NCI-H748 (cell line): ENCODE measurements around the gene CTSH.
A peak's percentile ranks its signal among the peaks of the same experiment; 100 is the strongest.
"Not testable (repeated sequence)": the region's sequence is repeated elsewhere in the genome, so short reads cannot be mapped to it uniquely, and the experiment has no call there.

Experiments
- DNase-seq: peaks from one replicate; lab custom pipeline; 2025; ENCODE audit not compliant: unreplicated experiment; lab: John Stamatoyannopoulos, UW

Gene CTSH

DNA sequence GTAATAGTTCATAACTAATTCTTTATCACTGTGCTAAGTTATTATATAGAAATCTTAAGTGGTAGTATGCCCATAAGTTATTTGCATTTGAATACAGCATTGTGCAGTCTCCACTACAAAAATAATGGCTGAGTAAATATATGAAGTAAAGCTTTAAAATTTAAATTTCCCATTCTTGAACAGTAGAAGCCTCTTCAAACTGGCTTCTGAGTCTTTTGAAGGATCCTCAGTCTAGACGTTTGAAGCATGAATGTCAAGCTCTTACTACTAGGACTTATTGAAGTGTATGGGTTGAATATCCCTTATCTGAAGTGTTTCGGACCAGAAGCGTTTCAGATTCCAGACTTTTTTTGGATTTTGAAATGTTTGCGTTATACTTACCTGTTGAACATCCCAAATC lies 55.8 kb downstream of the CTSH start:
- no peak for DNase-seq

DNA sequence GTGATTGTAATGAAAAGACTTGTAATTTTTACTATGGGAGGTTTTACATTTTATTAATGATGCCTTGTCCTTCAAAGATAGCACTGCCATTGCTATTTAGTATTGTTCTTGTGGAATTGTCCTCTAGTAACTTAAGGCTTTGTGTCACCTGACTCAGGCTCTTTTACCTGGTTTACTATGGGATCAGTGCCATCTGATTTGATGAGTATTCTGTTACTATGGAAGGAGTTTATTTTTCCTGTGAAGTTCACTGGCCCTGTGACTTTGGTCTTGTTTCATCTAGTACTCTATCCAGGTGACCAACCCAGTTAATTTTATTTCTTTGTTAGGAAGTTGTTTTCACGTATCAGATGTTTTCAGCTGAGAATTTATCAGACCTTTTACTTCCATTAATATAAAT lies 63.2 kb downstream of the CTSH start:
- no peak for DNase-seq

DNA sequence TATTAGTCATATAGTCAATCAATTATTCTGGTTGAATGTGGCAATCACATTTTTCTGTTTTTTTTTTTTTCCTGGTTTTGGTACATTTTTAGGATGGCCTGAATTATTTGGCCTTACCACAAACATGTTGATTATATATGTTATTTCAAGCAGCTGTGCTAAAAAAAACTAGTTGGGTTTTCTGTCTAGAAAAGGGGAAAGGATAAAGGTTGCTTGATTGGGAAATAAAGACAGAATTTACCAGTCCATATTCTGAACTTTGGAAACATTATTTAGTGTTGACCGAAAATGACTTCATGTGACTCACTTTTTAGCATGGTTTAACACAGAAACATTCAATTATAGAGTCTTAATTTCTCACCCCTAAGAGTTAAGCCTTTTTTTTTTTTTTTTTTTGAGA lies 64.0 kb downstream of the CTSH start:
- no peak for DNase-seq

DNA sequence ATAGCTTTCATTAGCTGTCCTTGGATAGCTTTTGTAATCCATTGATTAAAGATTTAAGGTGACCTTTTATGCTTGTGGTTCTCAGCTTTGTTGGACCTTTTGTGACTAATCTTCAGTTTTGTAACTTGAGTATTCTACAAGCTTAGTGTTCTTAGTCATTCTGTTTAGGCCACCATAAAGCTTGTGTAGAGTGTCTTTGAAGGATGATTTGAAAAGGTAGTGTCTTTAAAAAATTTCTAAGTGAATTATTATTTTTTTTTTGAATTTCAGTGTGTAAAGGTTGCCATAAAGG lies 64.7 kb downstream of the CTSH start:
- no peak for DNase-seq

DNA sequence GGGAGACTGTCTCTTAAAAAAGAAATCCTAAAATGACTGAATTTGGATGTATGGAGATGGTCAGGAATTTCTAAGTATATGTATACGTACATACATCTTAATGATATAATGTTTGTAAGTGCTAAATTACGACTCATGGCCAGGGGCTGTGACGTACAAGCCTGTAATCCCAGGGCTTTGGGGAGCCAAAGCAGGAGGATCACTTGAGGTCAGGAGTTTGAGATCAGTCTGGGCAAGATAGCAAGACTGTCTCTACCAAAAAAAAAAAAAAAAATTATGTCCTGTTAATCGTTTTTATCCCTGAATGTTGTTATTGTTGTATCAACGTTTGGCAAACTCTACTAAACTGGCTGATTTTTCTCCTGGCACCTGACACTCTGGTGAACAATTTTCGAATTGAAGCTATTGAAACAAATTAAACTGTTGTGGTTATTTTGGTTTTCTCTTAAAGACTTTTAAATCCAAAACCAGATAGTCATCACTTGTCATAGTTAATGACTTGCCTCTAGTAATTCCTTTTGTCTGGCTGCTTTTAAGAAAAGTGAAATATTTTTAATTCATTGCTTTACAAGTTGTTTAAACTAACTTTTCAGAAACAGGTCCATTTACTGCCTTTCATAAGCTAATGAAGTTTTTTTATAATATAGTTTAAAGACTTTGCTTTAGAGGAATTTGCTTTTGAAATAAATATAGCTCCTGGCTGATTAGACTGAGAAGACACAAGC lies 65.2 kb downstream of the CTSH start:
- no peak for DNase-seq

DNA sequence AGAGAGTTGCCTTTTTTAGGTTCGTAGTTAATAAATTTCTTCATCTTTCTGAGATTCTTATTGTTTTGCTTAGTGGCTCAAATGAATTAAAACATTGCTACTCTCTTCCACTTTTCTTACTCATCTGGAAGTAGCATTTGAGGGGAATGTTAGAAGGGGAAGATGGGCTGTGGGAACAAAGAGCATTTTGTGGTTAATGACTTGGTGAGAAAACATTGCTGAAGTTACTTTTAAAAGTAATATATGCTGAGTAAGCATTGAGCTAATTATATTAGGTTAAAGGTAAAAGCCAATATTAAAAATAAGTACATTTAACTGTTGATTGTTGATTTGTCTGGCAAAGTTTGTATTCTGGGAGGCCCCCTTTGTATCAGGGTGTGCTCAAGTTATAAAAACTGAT lies 66.5 kb downstream of the CTSH start:
- no peak for DNase-seq

DNA sequence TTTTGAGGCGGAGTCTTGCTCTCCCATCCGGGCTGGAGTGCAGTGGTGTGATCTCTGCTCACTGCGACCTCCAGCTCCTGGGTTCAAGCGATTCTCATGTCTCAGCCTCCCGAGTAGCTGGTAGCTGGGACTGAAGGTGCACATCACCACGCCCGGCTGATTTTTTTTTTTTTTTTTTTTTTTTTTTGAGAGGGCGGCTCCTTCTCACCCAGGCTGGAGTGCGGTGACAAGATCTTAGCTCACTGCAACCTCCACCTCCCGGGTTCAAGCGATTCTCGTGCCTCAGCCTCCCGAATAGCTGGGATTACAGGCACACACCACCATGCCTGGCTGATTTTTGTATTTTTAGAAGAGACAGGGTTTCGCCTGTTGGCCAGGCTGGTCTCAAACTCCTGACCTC lies 67.9 kb downstream of the CTSH start:
- not testable (repeated sequence) for DNase-seq

DNA sequence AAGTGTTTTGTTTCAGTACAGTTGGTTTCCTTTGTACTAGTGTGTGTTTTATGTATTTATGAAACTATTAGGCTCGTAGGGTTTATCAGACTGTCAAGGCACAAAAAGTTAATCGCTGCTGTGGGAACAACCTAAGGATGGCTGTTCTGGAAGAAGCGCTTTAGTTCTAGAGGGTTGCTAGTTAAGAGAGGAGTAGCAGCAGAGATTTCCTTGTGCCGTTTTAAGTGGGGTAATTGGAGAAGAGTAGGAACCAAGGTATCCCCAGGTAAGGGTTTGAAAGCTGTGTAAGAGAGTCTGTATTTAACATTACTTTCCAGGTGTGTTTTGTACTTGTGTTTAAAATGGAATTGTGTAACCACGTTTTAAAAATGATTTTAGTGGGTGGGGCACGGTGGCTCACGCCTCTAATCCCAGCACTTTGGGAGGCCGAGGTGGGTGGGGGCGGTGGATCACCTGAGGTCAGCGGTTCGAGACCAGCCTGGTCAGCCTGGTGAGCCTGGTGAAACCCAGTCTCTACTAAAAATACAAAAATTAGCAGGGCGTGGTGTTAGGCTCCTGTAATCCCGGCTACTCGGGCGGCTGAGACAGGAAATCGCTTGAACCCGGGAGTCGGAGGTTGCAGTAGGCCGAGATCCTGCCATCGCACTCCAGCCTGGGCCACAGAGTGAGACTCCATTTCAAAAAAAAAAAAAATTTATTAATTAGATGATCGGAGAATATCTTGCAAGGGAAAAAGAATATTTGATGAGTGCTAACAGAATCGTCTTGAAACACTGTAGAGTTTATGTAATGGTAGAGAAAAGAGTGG lies 69.5 kb downstream of the CTSH start:
- no peak for DNase-seq

DNA sequence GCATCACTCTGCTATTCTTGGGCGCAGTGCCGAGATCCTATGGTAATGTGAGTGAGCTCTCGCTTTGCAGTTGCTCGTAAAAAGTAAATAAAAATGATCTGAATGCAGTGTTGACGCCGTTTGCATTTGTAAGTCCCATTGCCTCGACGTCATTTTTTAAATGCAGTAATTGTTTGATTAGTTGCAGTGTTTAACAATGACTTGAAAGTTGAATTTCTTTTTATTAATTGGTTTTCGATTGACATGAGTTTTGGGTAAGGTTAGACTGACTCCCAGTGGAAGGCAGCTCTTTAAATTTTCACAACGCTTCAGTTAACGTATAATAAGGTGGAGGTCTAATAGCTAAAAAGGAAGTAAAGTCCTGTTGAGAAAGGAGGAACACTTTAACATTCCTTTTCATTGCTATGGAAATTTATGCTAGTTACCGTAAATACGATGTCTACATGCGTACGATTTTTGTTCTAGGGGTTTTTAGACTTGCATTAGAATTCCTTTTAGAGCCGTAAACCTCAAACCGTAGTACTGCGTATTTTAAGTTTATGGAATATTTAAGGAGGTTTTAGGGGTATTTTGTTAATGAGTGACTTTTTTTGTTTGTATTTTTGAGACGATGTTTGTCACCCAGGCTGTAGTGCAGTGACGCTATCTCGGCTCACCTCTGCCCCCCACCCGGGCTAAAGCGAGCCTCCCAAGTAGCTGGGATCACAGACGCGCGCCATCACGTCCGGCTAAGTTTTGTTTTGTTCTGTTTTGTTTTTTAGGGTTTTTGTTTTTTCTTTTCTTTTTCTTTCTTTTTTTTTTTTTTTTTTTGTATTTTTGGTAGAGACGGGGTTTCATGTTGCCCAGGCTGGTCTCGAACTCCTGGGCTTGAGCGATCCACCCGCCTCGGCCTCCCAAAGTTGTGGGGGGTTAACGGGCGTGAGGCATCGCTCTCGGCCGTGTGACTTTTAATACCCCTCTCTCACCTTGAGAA lies 70.8 kb downstream of the CTSH start:
- peak; percentile 41 for DNase-seq

DNA sequence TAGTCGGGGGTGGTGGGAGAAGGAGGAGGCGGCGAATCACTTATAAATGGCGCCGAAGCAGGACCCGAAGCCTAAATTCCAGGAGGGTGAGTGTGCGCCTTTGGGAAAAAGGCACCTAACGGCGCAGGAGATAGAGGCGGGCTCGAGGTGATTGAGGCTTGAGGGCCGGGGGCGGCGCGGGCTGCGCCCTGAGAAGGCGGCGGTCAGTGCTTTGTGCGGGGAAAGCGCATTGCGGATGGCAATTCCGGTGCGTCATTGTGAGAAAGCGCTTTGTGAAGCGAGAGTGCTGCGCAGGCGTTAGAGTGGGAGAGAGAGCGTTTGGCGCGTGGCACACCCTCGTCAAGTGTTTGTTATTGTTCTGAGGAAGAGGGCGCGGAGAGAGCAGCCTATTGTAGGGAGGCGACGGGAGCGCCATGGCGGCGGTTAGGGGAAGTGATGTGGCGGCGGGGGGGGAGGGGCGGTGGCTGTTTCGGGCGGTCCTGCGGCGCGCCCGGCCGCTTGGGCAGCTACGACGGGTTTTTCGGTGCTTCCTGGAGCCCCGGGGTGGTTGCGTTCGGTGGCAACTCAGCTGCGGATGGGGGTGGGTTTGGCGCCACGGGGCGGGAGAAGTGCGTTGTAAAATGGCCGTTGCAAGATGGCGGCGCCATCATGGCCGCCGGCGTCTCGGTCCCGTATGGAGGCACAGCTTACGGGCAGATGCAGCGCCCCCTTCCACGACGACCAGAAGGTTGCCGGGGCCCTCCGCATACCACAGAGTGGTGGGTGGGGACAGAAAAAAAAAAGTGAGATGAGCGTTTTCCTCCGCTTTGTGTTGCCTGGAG lies 71.7 kb downstream of the CTSH start:
- peak; percentile 89 for DNase-seq

DNA sequence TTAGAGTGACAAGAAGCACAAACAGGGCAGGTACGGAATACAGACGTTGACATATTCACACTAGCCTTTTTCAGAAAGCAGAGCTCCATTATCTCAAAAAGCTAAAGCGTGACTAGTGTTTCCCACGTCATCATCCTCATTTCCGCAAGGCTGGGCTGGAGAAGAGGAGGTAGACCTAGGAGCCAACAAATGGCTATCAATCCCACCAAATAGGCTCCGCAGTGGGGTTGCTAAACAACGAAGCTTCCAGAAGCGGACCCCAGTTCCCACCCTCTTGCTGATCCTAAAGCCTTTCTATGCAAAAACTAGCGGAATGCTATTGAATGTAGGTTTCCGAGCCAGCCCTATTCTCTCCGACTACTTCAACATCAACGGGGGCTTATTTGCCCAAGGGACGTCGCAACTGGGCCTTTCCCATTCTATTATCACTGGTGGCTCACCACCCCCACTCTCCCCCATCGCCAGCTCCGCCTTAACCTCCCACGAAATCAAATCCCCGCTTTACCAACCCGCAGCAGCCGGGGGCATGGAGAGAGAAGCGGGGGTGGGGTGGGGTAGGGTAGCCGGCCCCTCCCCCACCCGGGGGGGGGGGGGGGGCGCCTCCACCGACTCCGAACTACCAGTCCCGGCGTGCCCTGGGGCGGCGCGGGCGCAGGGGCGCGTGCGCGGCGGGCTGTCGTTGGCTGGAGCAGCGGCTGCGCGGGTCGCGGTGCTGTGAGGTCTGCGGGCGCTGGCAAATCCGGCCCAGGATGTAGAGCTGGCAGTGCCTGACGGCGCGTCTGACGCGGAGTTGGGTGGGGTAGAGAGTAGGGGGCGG lies 72.5 kb downstream of the CTSH start, which contains the start of gene MORF4L1:
TSS of gene MORF4L1 (plus strand) at position 736 of the 817 bp plus-strand sequence. CDS start 128 bp downstream, outside the sequence.
- DNase-seq = peak; percentile 93

DNA sequence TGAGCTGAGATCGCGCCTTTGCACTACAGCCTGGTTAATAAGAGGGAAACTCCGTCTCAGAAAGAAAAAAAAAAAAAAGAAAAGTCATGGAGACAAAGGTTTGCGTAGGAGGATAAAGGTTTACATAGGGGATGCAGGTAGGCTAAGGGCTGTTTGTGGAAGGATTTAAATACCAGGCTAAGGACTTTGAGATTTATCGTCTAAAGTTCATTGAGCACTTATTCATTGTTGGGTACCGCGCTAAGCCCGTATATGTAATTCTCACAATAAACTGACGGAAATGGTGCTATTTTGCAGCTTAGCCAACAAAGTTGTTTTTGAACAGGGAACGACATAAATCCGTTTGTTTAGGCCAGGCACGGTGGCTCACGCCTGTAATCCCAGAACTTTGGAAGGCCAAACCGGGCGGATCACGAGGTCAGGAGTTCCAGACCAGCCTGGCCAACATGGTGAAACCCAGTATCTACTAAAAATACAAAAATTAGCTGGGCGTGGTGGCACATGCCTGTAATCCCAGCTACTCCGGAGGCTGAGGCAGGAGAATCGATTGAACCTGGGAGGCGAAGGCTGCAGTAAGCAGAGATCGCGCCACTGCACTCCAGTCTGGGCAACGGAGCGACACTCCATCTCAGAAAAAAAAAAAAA lies 73.2 kb downstream of the CTSH start:
- peak; percentile 19 for DNase-seq
